ENCODE results near the gene NOP53. TPM values are rescaled to one million over a fixed set of nuclear protein-coding genes. Genes with fewer than 3 reads are reported as not detected.

The NOP53 gene
- total and polyA plus RNA-seq, 9 of the 15 experiments (the other 6 are each of a cell fraction or from before 2014, with no cell fraction given) = 6.5 to 274 (median 145) TPM

- TF ChIP-seq ZNF589 (CRISPR knock-in tag; IDR thresholded peaks at IDR 0.05; ENCODE audit: low read depth) = 0 out of 2 replicates have a peak, but pooled peaks have one; percentile 54
- TF ChIP-seq CREB3L1 (IDR thresholded peaks at IDR 0.05; ENCODE audit: borderline replicate concordance, low read depth) = 0 out of 2 replicates have a peak, but pooled peaks have one; percentile 45
- TF ChIP-seq LCOR (CRISPR knock-in tag; IDR thresholded peaks at IDR 0.05) = 0 out of 2 replicates have a peak, but pooled peaks have one; percentile 71
- peak; percentile 97 for TF ChIP-seq KLF6 (CRISPR knock-in tag; IDR thresholded peaks at IDR 0.05; ENCODE audit: borderline replicate concordance)
- TF ChIP-seq FIP1L1 (IDR thresholded peaks at IDR 0.05; ENCODE audit: low read depth, low read length, poor library complexity, severe bottlenecking) = peak; percentile 83
- no peak for TF ChIP-seq HMG20A (CRISPR knock-in tag; conservative IDR thresholded peaks at IDR 0.05)
- TF ChIP-seq POLR2G (IDR thresholded peaks at IDR 0.05; ENCODE audit: low read depth, low read length) = peak; percentile 97
- TF ChIP-seq RBM22 (IDR thresholded peaks at IDR 0.05; ENCODE audit: low read depth, low read length, poor library complexity, severe bottlenecking) = no peak
- no peak for TF ChIP-seq DMBX1 (CRISPR knock-in tag; IDR thresholded peaks at IDR 0.05; ENCODE audit: borderline replicate concordance)
- no peak for TF ChIP-seq ZNF561 (CRISPR knock-in tag; conservative IDR thresholded peaks at IDR 0.05)
- peak; percentile 90 for TF ChIP-seq BHLHE40 (IDR thresholded peaks at IDR 0.05; ENCODE audit: low read length)
- no peak for TF ChIP-seq NFYB (IDR thresholded peaks at IDR 0.05; ENCODE audit: extremely low read depth, insufficient read length)
- 0 out of 2 replicates have a peak, but pooled peaks have one; percentile 7 for TF ChIP-seq JUN (IDR thresholded peaks at IDR 0.05; ENCODE audit: borderline replicate concordance, low read depth, low read length)
- no peak for TF ChIP-seq JUN (CRISPR knock-in tag; IDR thresholded peaks at IDR 0.05; ENCODE audit: borderline replicate concordance)
- TF ChIP-seq EP400 (IDR thresholded peaks at IDR 0.05) = peak; percentile 72
- TF ChIP-seq KDM1A (IDR thresholded peaks at IDR 0.05) = 0 out of 4 replicates have a peak, but pooled peaks of 1 of the 2 experiments have one; percentile 34
- peak; percentile 27; the same call in 1 of the 2 replicates for TF ChIP-seq GABPA (tag; conservative IDR thresholded peaks at IDR 0.05; ENCODE audit: low read depth)
- TF ChIP-seq MAZ (CRISPR knock-in tag; conservative IDR thresholded peaks at IDR 0.05 in 1 of 2, IDR thresholded peaks at IDR 0.05 in 1 of 2) = peak; percentile 66 to 93; a peak in 3 of 4 replicates
- TF ChIP-seq ZC3H11A (IDR thresholded peaks at IDR 0.05; ENCODE audit: low read depth, low read length) = no peak
- TF ChIP-seq, protein P1, sequence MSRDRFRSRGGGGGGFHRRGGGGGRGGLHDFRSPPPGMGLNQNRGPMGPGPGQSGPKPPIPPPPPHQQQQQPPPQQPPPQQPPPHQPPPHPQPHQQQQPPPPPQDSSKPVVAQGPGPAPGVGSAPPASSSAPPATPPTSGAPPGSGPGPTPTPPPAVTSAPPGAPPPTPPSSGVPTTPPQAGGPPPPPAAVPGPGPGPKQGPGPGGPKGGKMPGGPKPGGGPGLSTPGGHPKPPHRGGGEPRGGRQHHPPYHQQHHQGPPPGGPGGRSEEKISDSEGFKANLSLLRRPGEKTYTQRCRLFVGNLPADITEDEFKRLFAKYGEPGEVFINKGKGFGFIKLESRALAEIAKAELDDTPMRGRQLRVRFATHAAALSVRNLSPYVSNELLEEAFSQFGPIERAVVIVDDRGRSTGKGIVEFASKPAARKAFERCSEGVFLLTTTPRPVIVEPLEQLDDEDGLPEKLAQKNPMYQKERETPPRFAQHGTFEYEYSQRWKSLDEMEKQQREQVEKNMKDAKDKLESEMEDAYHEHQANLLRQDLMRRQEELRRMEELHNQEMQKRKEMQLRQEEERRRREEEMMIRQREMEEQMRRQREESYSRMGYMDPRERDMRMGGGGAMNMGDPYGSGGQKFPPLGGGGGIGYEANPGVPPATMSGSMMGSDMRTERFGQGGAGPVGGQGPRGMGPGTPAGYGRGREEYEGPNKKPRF (IDR thresholded peaks at IDR 0.05; ENCODE audit: low read depth, low read length) = no peak
- TF ChIP-seq MTA3 (IDR thresholded peaks at IDR 0.05; ENCODE audit: borderline replicate concordance) = peak; percentile 65; the same call in 1 of the 2 replicates
- TF ChIP-seq SAFB2 (IDR thresholded peaks at IDR 0.05; ENCODE audit: borderline replicate concordance, low read depth, low read length, severe bottlenecking) = no peak
Observed at GRCh38 chr19:47778049-47778953, 33.0 kb downstream of the NOP53 start, which contains the start of gene SELENOW (continued).
